Panc1 (cell line): ENCODE results near the gene ROGDI. TPM values are rescaled to one million over a fixed set of nuclear protein-coding genes. Genes with fewer than 3 reads are reported as not detected.

ENCODE experiments used
- ATAC-seq: fragments of 200-7000 bp; cut with Tn5 transposase; 2 replicates; pipeline ENCODE4 v1.9.1; 2020; ENCODE audit warnings: mild to moderate bottlenecking, moderate library complexity
- BruUV-seq: library from RNA; stranded (reverse); fragments of 400-500 nt; replicated peaks from 2 replicates; lab custom pipeline; 2021; lab: Mats Ljungman, UMichigan
- CTCF ChIA-PET: fragments of 300-600 bp; sonication (Branson Sonifier 250); formaldehyde crosslinking; loops from one replicate; lab custom pipeline; 2022; ENCODE audit warnings: antibody characterized with exemption; lab: Charles Lee
- POLR2A ChIA-PET: fragments of 300-600 bp; sonication (Branson Sonifier 250); formaldehyde crosslinking; loops from one replicate; lab custom pipeline; 2022; ENCODE audit warnings: antibody characterized with exemption; lab: Charles Lee
- DNase-seq: peaks from one replicate; pipeline ENCODE4 v3.0.0-alpha.2; 2010; ENCODE audit warnings: low read depth, low spot score
- H3K27ac ChIP-seq: 2 replicates; pipeline ENCODE4 v1.5.1; 2011; ENCODE audit warnings: mild to moderate bottlenecking, low read length, inconsistent platforms
- H3K27me3 ChIP-seq: fragments of 200-500 bp; sonication (Bioruptor generic); 2 replicates; pipeline ENCODE4 v1.6.0; 2014; ENCODE audit warnings: low read length, inconsistent platforms; ENCODE audit not compliant: control insufficient read depth, insufficient read depth
- H3K36me3 ChIP-seq: fragments of 200-500 bp; sonication (Bioruptor generic); 2 replicates; pipeline ENCODE4 v1.5.1; 2014; ENCODE audit warnings: inconsistent platforms, mild to moderate bottlenecking, low read length, moderate library complexity; ENCODE audit not compliant: control insufficient read depth, insufficient read depth
- H3K4me1 ChIP-seq: 2 replicates; pipeline ENCODE4 v1.5.1; 2011; ENCODE audit warnings: inconsistent platforms, mild to moderate bottlenecking, low read length, moderate library complexity; ENCODE audit not compliant: control insufficient read depth, insufficient read depth
- H3K4me3 ChIP-seq, 2 experiments: 2 replicates each; pipeline ENCODE4 v1.5.1; 2011 to 2012; ENCODE audit warnings: low read depth in 2 of 2, low read length in 2 of 2, mild to moderate bottlenecking in 2 of 2, inconsistent platforms in 1 of 2, moderate library complexity in 1 of 2
- H3K9me3 ChIP-seq: fragments of 200-500 bp; sonication (Bioruptor generic); 2 replicates; pipeline ENCODE4 v1.5.1; 2014; ENCODE audit warnings: low read depth, mild to moderate bottlenecking, inconsistent platforms, low read length, moderate library complexity; ENCODE audit not compliant: control insufficient read depth, insufficient read depth
- CTCF ChIP-seq: fragments of 450-650 bp; IDR thresholded peaks from 2 replicates; pipeline ENCODE4 v1.5.1; 2017; ENCODE audit warnings: mild to moderate bottlenecking
- POLR2AphosphoS5 ChIP-seq: IDR thresholded peaks from 2 replicates; pipeline ENCODE4 v1.6.1; 2012; ENCODE audit warnings: mild to moderate bottlenecking, low read depth, low read length, moderate library complexity
- REST ChIP-seq, 2 experiments: IDR thresholded peaks; 2 replicates each; pipeline ENCODE4 v1.6.1; 2011 to 2012; ENCODE audit warnings: low read depth in 2 of 2, control low read depth in 1 of 2, low read length in 1 of 2, mild to moderate bottlenecking in 1 of 2, moderate library complexity in 1 of 2; ENCODE audit not compliant: insufficient read depth in 1 of 2
- SIN3A ChIP-seq: IDR thresholded peaks from 2 replicates; pipeline ENCODE4 v1.6.1; 2012; ENCODE audit warnings: low read depth, mild to moderate bottlenecking, low read length, moderate library complexity, borderline replicate concordance; ENCODE audit not compliant: insufficient read depth
- TCF7L2 ChIP-seq: IDR thresholded peaks from 2 replicates; pipeline ENCODE4 v1.6.1; 2011; ENCODE audit warnings: mild to moderate bottlenecking, low read depth, low read length, inconsistent platforms
- in situ Hi-C: cut with HindIII; loops from 2 replicates; pipeline ENCODE4 v1.10.0; 2016; ENCODE audit warnings: low sequenced_read_pairs, low pct_unique_long_range_greater_than_20kb
- intact Hi-C: fragments of 100-400 bp; cut with micrococcal nuclease; formaldehyde crosslinking; loops from one replicate; pipeline ENCODE4 v1.10.0; 2022; ENCODE audit not compliant: unreplicated experiment
- total RNA-seq: library from RNA; stranded (reverse); gene quantifications from one replicate; pipeline ENCODE4 v1.2.1, GENCODE V29; 2021; ENCODE audit not compliant: unreplicated experiment

ROGDI gene
- total RNA-seq, 1 experiment from 2014 or later: 31.9 TPM

GRCh38 chr16:4749700-4750257, 52.7 kb downstream of the ROGDI start:
- in situ Hi-C loops (no loop called here), intact Hi-C loops (no loop called here)
- H3K4me3 ChIP-seq: no peak overlapping the region
- ChIA-PET POLR2A (interaction anchor here (0.7 kb wide), 1 partner anchor 224 kb away, joined by 21 read pairs; no protein-coding TSS in a partner anchor), CTCF (interaction anchor here (0.7 kb wide), 1 partner anchor 47 kb away, joined by 10 read pairs; no protein-coding TSS in a partner anchor)
- no peaks in the 10 kb centered on the region for H3K4me1 ChIP-seq
- DNase-seq (no peak), ATAC-seq (no peak)
- no peaks in the 10 kb centered on the region for H3K27me3 ChIP-seq
- H3K9me3 ChIP-seq: no peaks in the 10 kb centered on the region
- no peaks in the 10 kb centered on the region for H3K36me3 ChIP-seq
- no peak for TF ChIP-seq CTCF
- no peak for TF ChIP-seq POLR2AphosphoS5
- no peak for TF ChIP-seq SIN3A
- no peak overlapping the region for H3K27ac ChIP-seq
- BruUV-seq: no TSS peak

DNA sequence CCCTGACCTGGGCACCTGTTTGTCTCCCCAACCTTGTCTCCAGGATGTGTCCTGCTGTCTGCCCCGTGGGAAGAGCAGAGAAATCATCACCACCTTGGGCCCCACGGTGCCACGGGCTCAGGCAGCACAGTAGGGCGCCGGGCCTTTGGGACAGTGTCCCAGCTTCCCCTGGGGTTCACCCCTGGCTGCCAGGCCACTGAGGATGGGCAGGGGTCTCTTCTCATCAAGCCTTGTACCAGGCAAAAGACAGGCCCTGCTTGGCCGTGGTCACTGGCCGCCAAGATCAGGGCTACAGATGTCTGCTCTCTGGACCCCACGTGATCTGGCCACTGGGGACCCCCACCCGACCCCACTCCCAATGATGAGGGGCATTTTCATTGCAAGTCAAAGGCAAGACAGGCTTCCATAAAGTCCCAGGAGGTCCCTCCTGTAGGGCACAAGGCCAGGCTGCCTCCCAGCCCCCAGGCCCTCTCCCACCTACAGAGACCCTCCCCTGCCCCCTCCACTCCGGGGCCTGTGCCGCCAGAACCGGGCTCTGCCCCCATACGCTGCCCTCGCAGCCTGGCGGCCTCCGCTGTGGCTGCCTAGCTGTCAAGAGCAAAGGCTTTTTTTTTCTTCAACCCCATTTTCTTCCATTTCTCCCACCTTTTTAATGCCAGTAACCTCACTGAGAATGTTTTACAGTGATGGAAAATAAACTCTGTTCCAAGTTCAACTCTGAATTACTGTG, 53.6 kb downstream of the ROGDI start:
- H3K9me3 ChIP-seq: no peaks in the 10 kb centered on the region
- no TSS peak for BruUV-seq
- ATAC-seq (no peak), DNase-seq (no peak)
- no peak overlapping the region for H3K27ac ChIP-seq
- no peaks in the 10 kb centered on the region for H3K36me3 ChIP-seq
- in situ Hi-C loops (no loop called here), intact Hi-C loops (no loop called here)
- no peaks in the 10 kb centered on the region for H3K4me1 ChIP-seq
- CTCF ChIA-PET: no interaction called here
- POLR2A ChIA-PET: no interaction called here
- H3K27me3 ChIP-seq: no peaks in the 10 kb centered on the region
- no peak overlapping the region for H3K4me3 ChIP-seq
- TF ChIP-seq POLR2AphosphoS5 (no peak), SIN3A (no peak)

DNA sequence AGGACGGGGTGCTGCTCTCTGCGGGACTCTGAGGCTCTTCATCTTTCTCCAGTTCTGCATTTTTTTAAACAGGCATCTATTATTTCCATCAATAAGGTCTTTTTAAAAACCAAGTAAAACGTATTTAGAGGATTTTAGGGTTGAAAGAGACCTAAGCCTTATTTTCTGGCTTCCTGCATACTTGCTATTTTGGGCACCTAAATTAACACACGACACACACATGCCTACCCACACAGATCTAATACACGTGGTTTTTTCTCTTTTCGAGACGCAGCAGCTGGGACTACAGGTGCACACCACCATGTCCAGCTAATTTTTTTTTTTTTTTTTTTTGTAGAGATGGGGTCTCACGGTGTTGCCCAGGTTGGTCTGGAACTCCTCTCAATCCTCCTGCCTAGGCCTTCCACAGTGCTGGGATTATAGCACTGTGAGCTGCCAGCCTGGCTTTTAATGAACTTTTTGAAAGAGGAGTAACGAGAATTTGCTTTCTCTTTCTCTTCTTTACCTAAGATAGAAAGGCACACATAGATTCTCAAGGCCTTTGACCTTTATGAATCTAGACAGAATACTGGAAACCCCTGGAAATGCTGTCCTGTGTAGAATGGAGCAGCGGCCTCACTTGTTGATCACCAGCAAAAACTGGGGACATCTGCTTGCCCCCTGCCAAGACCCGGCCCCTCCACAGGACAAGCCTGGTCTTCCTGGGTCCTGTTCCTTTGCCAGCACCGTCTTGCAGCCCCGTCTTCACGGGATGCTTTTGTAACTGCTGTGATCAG, 54.3 kb downstream of the ROGDI start:
- no peak for DNase-seq
- ATAC-seq: no peak
- ChIA-PET CTCF (interaction anchor here (0.6 kb wide), 1 partner anchor 109 kb away, joined by 5 read pairs; no protein-coding TSS in a partner anchor), POLR2A (interaction anchor here (0.6 kb wide), 2 partner anchors 12 to 51 kb away, joined by 3 to 4 read pairs; no protein-coding TSS in a partner anchor)
- Histone ChIP-seq H3K9me3 (no peaks in the 10 kb centered on the region), H3K4me3 (no peak overlapping the region), H3K36me3 (no peaks in the 10 kb centered on the region), H3K27ac (no peak overlapping the region), H3K27me3 (no peaks in the 10 kb centered on the region), H3K4me1 (no peaks in the 10 kb centered on the region)
- no peak for TF ChIP-seq REST (IDR thresholded peaks at IDR 0.05; ENCODE audit: insufficient read depth in 1 of 2, low read depth in 2 of 2, low read length in 1 of 2)
- TF ChIP-seq TCF7L2: no peak
- no peak for TF ChIP-seq POLR2AphosphoS5
- TF ChIP-seq SIN3A: no peak
- BruUV-seq: no TSS peak
- in situ Hi-C loops (no loop called here), intact Hi-C loops (no loop called here)
